ENCODE data around the gene TCP11.

GRCh38 chr6:35148167-35148741, 7.1 kb upstream of the TCP11 start:
- TF ChIP-seq, protein P1, sequence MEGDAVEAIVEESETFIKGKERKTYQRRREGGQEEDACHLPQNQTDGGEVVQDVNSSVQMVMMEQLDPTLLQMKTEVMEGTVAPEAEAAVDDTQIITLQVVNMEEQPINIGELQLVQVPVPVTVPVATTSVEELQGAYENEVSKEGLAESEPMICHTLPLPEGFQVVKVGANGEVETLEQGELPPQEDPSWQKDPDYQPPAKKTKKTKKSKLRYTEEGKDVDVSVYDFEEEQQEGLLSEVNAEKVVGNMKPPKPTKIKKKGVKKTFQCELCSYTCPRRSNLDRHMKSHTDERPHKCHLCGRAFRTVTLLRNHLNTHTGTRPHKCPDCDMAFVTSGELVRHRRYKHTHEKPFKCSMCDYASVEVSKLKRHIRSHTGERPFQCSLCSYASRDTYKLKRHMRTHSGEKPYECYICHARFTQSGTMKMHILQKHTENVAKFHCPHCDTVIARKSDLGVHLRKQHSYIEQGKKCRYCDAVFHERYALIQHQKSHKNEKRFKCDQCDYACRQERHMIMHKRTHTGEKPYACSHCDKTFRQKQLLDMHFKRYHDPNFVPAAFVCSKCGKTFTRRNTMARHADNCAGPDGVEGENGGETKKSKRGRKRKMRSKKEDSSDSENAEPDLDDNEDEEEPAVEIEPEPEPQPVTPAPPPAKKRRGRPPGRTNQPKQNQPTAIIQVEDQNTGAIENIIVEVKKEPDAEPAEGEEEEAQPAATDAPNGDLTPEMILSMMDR (CRISPR knock-in tag; IDR thresholded peaks at IDR 0.05): no peak
- TF ChIP-seq TAF1 (CRISPR knock-in tag; IDR thresholded peaks at IDR 0.05) (no peak), BCL3 (CRISPR knock-in tag; IDR thresholded peaks at IDR 0.05) (no peak), RAD21 (CRISPR knock-in tag; IDR thresholded peaks at IDR 0.05) (no peak), ELF4 (CRISPR knock-in tag; IDR thresholded peaks at IDR 0.05; ENCODE audit: borderline replicate concordance) (no peak), NBN (conservative IDR thresholded peaks at IDR 0.05) (no peak), POLR2A (IDR thresholded peaks at IDR 0.05; ENCODE audit: insufficient read depth in 1 of 2, low read depth in 2 of 2, low read length in 2 of 2) (no peak)
- TF ChIP-seq, protein P2, sequence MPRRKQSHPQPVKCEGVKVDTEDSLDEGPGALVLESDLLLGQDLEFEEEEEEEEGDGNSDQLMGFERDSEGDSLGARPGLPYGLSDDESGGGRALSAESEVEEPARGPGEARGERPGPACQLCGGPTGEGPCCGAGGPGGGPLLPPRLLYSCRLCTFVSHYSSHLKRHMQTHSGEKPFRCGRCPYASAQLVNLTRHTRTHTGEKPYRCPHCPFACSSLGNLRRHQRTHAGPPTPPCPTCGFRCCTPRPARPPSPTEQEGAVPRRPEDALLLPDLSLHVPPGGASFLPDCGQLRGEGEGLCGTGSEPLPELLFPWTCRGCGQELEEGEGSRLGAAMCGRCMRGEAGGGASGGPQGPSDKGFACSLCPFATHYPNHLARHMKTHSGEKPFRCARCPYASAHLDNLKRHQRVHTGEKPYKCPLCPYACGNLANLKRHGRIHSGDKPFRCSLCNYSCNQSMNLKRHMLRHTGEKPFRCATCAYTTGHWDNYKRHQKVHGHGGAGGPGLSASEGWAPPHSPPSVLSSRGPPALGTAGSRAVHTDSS (CRISPR knock-in tag; conservative IDR thresholded peaks at IDR 0.05): no peak
- TF ChIP-seq, protein P3, sequence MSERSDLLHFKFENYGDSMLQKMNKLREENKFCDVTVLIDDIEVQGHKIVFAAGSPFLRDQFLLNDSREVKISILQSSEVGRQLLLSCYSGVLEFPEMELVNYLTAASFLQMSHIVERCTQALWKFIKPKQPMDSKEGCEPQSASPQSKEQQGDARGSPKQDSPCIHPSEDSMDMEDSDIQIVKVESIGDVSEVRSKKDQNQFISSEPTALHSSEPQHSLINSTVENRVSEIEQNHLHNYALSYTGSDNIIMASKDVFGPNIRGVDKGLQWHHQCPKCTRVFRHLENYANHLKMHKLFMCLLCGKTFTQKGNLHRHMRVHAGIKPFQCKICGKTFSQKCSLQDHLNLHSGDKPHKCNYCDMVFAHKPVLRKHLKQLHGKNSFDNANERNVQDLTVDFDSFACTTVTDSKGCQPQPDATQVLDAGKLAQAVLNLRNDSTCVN (CRISPR knock-in tag; IDR thresholded peaks at IDR 0.05; ENCODE audit: borderline replicate concordance): no peak

All from HepG2 (cell line).